Measurements from ENCODE around the gene FAM120A. TPM values are rescaled to one million over a fixed set of nuclear protein-coding genes. Genes with fewer than 3 reads are reported as not detected.

Gene FAM120A
- total RNA-seq, 2 donors from 2014 or later, result 76.9 to 83.6 TPM

GRCh38 chr9:93486268-93486667 lies 34.8 kb downstream of the FAM120A start:
- ATAC-seq, result no peak
- no peak overlapping the region for H3K27ac Mint-ChIP-seq

GRCh38 chr9:93488244-93488643 lies 36.8 kb downstream of the FAM120A start:
- Mint-ChIP-seq H3K27me3 (no peaks in the 10 kb centered on the region), H3K4me3 (no peak overlapping the region), H3K4me1 (peaks cover 29% of the 10 kb centered on the region), H3K27ac (peak overlapping the region; percentile 39), H3K36me3 (ENCODE audit: low read depth) (peaks cover 12% of the 10 kb centered on the region)
- ATAC-seq, result no peak
- DNase-seq, result no peak
- H3K9me3 ChIP-seq (ENCODE audit: control insufficient read depth, low read length, poor library complexity, severe bottlenecking), result no peaks in the 10 kb centered on the region

More at GRCh38 chr9:93486268-93486667, 34.8 kb downstream of the FAM120A start:
- no peak overlapping the region for H3K4me3 Mint-ChIP-seq
- H3K9me3 ChIP-seq (ENCODE audit: control insufficient read depth, low read length, poor library complexity, severe bottlenecking), result no peaks in the 10 kb centered on the region
- no peaks in the 10 kb centered on the region for H3K27me3 Mint-ChIP-seq
- no peak for DNase-seq
- peaks cover 12% of the 10 kb centered on the region for H3K36me3 Mint-ChIP-seq (ENCODE audit: low read depth)
- peaks cover 35% of the 10 kb centered on the region for H3K4me1 Mint-ChIP-seq

GRCh38 chr9:93491593-93492232 lies 40.2 kb downstream of the FAM120A start:
- Mint-ChIP-seq H3K27me3 (no peaks in the 10 kb centered on the region), H3K36me3 (ENCODE audit: low read depth) (peaks cover 19% of the 10 kb centered on the region), H3K4me1 (peaks cover 30% of the 10 kb centered on the region), H3K27ac (peak overlapping the region; percentile 86), H3K4me3 (no peak overlapping the region)
- DNase-seq (no peak), ATAC-seq (no peak)
- no peaks in the 10 kb centered on the region for H3K9me3 ChIP-seq (ENCODE audit: control insufficient read depth, low read length, poor library complexity, severe bottlenecking)

GRCh38 chr9:93492327-93492726 lies 40.8 kb downstream of the FAM120A start:
- Mint-ChIP-seq H3K27me3 (no peaks in the 10 kb centered on the region), H3K4me3 (no peak overlapping the region), H3K4me1 (peaks cover 30% of the 10 kb centered on the region), H3K27ac (peak overlapping the region; percentile 49), H3K36me3 (ENCODE audit: low read depth) (peaks cover 17% of the 10 kb centered on the region)
- DNase-seq (no peak), ATAC-seq (no peak)
- no peaks in the 10 kb centered on the region for H3K9me3 ChIP-seq (ENCODE audit: control insufficient read depth, low read length, poor library complexity, severe bottlenecking)

GRCh38 chr9:93493949-93494348 lies 42.5 kb downstream of the FAM120A start:
- Mint-ChIP-seq H3K27ac (peak overlapping the region; percentile 37), H3K36me3 (ENCODE audit: low read depth) (peaks cover 12% of the 10 kb centered on the region), H3K4me3 (no peak overlapping the region), H3K27me3 (no peaks in the 10 kb centered on the region), H3K4me1 (peaks cover 20% of the 10 kb centered on the region)
- no peaks in the 10 kb centered on the region for H3K9me3 ChIP-seq (ENCODE audit: control insufficient read depth, low read length, poor library complexity, severe bottlenecking)
- ATAC-seq (no peak), DNase-seq (no peak)

GRCh38 chr9:93496285-93496684 lies 44.8 kb downstream of the FAM120A start:
- no peaks in the 10 kb centered on the region for H3K9me3 ChIP-seq (ENCODE audit: control insufficient read depth, low read length, poor library complexity, severe bottlenecking)
- Mint-ChIP-seq H3K4me3 (no peak overlapping the region), H3K36me3 (ENCODE audit: low read depth) (peaks cover 17% of the 10 kb centered on the region), H3K27me3 (no peaks in the 10 kb centered on the region), H3K27ac (no peak overlapping the region), H3K4me1 (peaks cover 36% of the 10 kb centered on the region)
- no peak for ATAC-seq
- DNase-seq, result no peak

- H3K9me3 ChIP-seq (ENCODE audit: control insufficient read depth, low read length, poor library complexity, severe bottlenecking), result no peaks in the 10 kb centered on the region
- H3K4me1 Mint-ChIP-seq, result peaks cover 49% of the 10 kb centered on the region
- no peak for DNase-seq
- peaks cover 21% of the 10 kb centered on the region for H3K36me3 Mint-ChIP-seq (ENCODE audit: low read depth)
- H3K27me3 Mint-ChIP-seq, result no peaks in the 10 kb centered on the region
- no peak for ATAC-seq
- peak overlapping the region; percentile 96 for H3K4me3 Mint-ChIP-seq
- H3K27ac Mint-ChIP-seq, result peak overlapping the region; percentile 97
Observed at GRCh38 chr9:93500571-93501298, 49.2 kb downstream of the FAM120A start.

- Mint-ChIP-seq H3K36me3 (ENCODE audit: low read depth) (peaks cover 18% of the 10 kb centered on the region), H3K27me3 (no peaks in the 10 kb centered on the region), H3K27ac (peak overlapping the region; percentile 97), H3K4me1 (peaks cover 48% of the 10 kb centered on the region), H3K4me3 (peak overlapping the region; percentile 96)
- DNase-seq, result no peak
- no peaks in the 10 kb centered on the region for H3K9me3 ChIP-seq (ENCODE audit: control insufficient read depth, low read length, poor library complexity, severe bottlenecking)
- no peak for ATAC-seq
Observed at GRCh38 chr9:93501406-93501805, 49.9 kb downstream of the FAM120A start.

GRCh38 chr9:93503381-93503780 lies 51.9 kb downstream of the FAM120A start:
- Mint-ChIP-seq H3K27me3 (no peaks in the 10 kb centered on the region), H3K27ac (no peak overlapping the region), H3K4me1 (peaks cover 56% of the 10 kb centered on the region), H3K4me3 (no peak overlapping the region), H3K36me3 (ENCODE audit: low read depth) (peaks cover 16% of the 10 kb centered on the region)
- no peaks in the 10 kb centered on the region for H3K9me3 ChIP-seq (ENCODE audit: control insufficient read depth, low read length, poor library complexity, severe bottlenecking)
- DNase-seq (no peak), ATAC-seq (no peak)

- Mint-ChIP-seq H3K27me3 (no peaks in the 10 kb centered on the region), H3K27ac (peak overlapping the region; percentile 89), H3K4me1 (peaks cover 60% of the 10 kb centered on the region), H3K36me3 (ENCODE audit: low read depth) (peaks cover 19% of the 10 kb centered on the region), H3K4me3 (no peak overlapping the region)
- no peaks in the 10 kb centered on the region for H3K9me3 ChIP-seq (ENCODE audit: control insufficient read depth, low read length, poor library complexity, severe bottlenecking)
- ATAC-seq, result no peak
- DNase-seq, result no peak
Observed at GRCh38 chr9:93505541-93506132, 54.2 kb downstream of the FAM120A start.

GRCh38 chr9:93507768-93508167 lies 56.3 kb downstream of the FAM120A start:
- H3K4me3 Mint-ChIP-seq, result no peak overlapping the region
- H3K36me3 Mint-ChIP-seq (ENCODE audit: low read depth), result peaks cover 11% of the 10 kb centered on the region
- H3K4me1 Mint-ChIP-seq, result peaks cover 61% of the 10 kb centered on the region
- H3K27ac Mint-ChIP-seq, result peak overlapping the region; percentile 89
- DNase-seq (no peak), ATAC-seq (no peak)
- no peaks in the 10 kb centered on the region for H3K27me3 Mint-ChIP-seq
- no peaks in the 10 kb centered on the region for H3K9me3 ChIP-seq (ENCODE audit: control insufficient read depth, low read length, poor library complexity, severe bottlenecking)

- ATAC-seq (no peak), DNase-seq (no peak)
- peaks cover 11% of the 10 kb centered on the region for H3K36me3 Mint-ChIP-seq (ENCODE audit: low read depth)
- H3K4me3 Mint-ChIP-seq, result no peak overlapping the region
- peaks cover 62% of the 10 kb centered on the region for H3K4me1 Mint-ChIP-seq
- no peaks in the 10 kb centered on the region for H3K9me3 ChIP-seq (ENCODE audit: control insufficient read depth, low read length, poor library complexity, severe bottlenecking)
- no peaks in the 10 kb centered on the region for H3K27me3 Mint-ChIP-seq
- peak overlapping the region; percentile 89 for H3K27ac Mint-ChIP-seq
Observed at GRCh38 chr9:93508207-93508606, 56.7 kb downstream of the FAM120A start.

GRCh38 chr9:93509084-93509483 lies 57.6 kb downstream of the FAM120A start:
- no peaks in the 10 kb centered on the region for H3K27me3 Mint-ChIP-seq
- no peak for ATAC-seq
- no peak overlapping the region for H3K4me3 Mint-ChIP-seq
- H3K4me1 Mint-ChIP-seq, result peaks cover 60% of the 10 kb centered on the region
- H3K36me3 Mint-ChIP-seq (ENCODE audit: low read depth), result peaks cover 9% of the 10 kb centered on the region
- H3K9me3 ChIP-seq (ENCODE audit: control insufficient read depth, low read length, poor library complexity, severe bottlenecking), result no peaks in the 10 kb centered on the region
- H3K27ac Mint-ChIP-seq, result peak overlapping the region; percentile 89
- DNase-seq, result no peak
